Thoracic aorta (tissue), 2 donors: ENCODE measurements around the gene CNTNAP4. TPM values are rescaled to one million over a fixed set of nuclear protein-coding genes. Genes with fewer than 3 reads are reported as not detected.

Source experiments
- ATAC-seq: fragments of 150-250 bp; one replicate; pipeline ENCODE4 v1.8.0; 2017; ENCODE audit warnings: low read depth; ENCODE audit not compliant: insufficient number of reproducible peaks, low FRiP score
- DNase-seq: peaks from one replicate; pipeline ENCODE4 v3.0.0-alpha.2; 2020; ENCODE audit warnings: low spot score
- H3K27ac ChIP-seq, 2 donors: fragments of 200-600 bp; sonication (generic); 1 replicate in 1 of 2; 2 replicates in 1 of 2; pipeline ENCODE4 v1.5.1; 2016; ENCODE audit warnings: mild to moderate bottlenecking in 2 of 2, moderate library complexity in 2 of 2
- H3K27me3 ChIP-seq: fragments of 200-600 bp; sonication (generic); replicated peaks from 2 replicates; pipeline ENCODE4 v1.6.0; 2016; ENCODE audit warnings: mild to moderate bottlenecking; ENCODE audit not compliant: insufficient read depth
- H3K36me3 ChIP-seq: fragments of 200-600 bp; sonication (generic); one replicate; pipeline ENCODE4 v1.5.1; 2016
- H3K4me1 ChIP-seq, 2 donors: fragments of 200-600 bp; sonication (generic); 1 replicate in 1 of 2; 2 replicates in 1 of 2; pipeline versions ENCODE4 v1.5.1 to v1.6.0; 2016; ENCODE audit warnings: low read depth in 2 of 2, mild to moderate bottlenecking in 1 of 2; ENCODE audit not compliant: control insufficient read depth in 1 of 2
- H3K4me3 ChIP-seq: fragments of 200-600 bp; sonication (generic); 2 replicates; pipeline ENCODE4 v1.5.1; 2016; ENCODE audit warnings: mild to moderate bottlenecking
- H3K9me3 ChIP-seq: fragments of 200-600 bp; sonication (generic); 2 replicates; pipeline ENCODE4 v1.5.1; 2016
- total RNA-seq, 2 donors: library from RNA; depleted of rRNA; stranded (reverse); fragments of >200 nt; gene quantifications; one replicate each; pipeline versions ENCODE4 v1.1.0 to v1.2.3, GENCODE V29; 2016
- TF ChIP-seq, protein P1 (sequence below): fragments of 200-600 bp; sonication (generic); IDR thresholded peaks from one replicate; pipeline ENCODE4 v1.5.1; 2019; ENCODE audit warnings: antibody characterized with exemption

CNTNAP4 gene
- total RNA-seq, 2 donors from 2014 or later = not detected

DNA sequence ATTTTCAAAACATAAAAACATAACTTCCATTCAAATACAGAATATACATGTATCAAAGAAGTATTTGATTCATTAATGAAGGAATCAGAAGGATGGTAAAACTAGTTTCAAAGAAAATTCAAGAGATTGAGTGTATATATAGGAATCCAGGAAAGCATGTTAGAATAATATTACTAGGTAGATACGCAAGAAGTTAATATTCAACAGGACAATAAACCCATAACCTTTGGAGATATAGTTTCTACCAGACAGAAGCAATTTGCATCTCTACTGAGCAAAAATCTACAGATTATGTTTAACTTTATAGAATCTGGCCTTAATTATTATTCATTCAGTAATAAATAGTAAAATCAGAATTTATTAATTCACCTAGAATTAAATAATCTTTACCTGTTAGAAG lies 166.8 kb downstream of the CNTNAP4 start:
- TF ChIP-seq, protein P1, sequence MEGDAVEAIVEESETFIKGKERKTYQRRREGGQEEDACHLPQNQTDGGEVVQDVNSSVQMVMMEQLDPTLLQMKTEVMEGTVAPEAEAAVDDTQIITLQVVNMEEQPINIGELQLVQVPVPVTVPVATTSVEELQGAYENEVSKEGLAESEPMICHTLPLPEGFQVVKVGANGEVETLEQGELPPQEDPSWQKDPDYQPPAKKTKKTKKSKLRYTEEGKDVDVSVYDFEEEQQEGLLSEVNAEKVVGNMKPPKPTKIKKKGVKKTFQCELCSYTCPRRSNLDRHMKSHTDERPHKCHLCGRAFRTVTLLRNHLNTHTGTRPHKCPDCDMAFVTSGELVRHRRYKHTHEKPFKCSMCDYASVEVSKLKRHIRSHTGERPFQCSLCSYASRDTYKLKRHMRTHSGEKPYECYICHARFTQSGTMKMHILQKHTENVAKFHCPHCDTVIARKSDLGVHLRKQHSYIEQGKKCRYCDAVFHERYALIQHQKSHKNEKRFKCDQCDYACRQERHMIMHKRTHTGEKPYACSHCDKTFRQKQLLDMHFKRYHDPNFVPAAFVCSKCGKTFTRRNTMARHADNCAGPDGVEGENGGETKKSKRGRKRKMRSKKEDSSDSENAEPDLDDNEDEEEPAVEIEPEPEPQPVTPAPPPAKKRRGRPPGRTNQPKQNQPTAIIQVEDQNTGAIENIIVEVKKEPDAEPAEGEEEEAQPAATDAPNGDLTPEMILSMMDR = no peak

DNA sequence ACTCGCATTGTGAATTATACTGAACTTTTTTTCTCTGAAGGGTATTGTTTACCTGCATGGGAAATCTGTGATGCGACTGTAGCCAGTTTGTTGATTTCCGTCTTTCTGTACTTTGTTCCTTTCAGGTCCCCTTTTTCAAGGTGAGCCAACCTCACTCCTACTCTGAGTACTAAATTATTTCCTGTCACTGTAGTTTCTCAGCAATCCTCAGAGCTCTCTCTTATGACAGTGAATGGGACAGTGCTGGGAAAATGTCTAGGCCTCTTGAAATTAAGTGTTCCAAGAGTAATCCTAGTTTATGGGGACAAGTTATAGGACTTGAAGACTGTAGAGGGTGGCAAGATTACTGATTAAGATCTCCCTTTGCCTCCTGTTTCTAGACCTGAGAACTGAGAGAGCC lies 167.6 kb downstream of the CNTNAP4 start:
- TF ChIP-seq, protein P1 = no peak
- ATAC-seq (no peak), DNase-seq (no peak)
- Histone ChIP-seq H3K27me3 (no peaks in the 10 kb centered on the region), H3K27ac (no peak overlapping the region), H3K9me3 (no peaks in the 10 kb centered on the region), H3K4me1 (no peaks in the 10 kb centered on the region), H3K4me3 (no peak overlapping the region), H3K36me3 (no peaks in the 10 kb centered on the region)

More for the DNA sequence above, 166.8 kb downstream of the CNTNAP4 start:
- no peak overlapping the region for H3K4me3 ChIP-seq
- ATAC-seq = no peak
- DNase-seq = no peak
- H3K4me1 ChIP-seq = no peaks in the 10 kb centered on the region
- H3K9me3 ChIP-seq = no peaks in the 10 kb centered on the region
- H3K36me3 ChIP-seq = no peaks in the 10 kb centered on the region
- no peak overlapping the region for H3K27ac ChIP-seq
- H3K27me3 ChIP-seq = no peaks in the 10 kb centered on the region

DNA sequence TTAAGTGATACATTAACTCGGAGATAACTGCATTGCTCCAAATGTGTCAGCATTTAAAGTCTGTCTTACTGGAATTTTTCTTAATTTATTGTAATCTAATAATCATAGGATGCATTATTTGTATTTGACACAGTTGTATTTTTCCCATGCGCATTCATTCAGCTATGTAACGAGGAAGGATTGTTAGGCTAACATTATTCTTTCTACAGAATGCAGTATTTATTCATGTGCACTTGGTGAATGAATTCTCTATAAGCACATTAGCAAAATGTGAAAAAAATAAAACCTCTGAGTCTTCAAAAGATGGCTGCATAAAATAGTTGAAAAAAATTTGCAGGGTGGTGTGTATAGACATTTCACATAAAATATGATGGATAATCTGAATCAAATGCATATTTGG lies 168.6 kb downstream of the CNTNAP4 start:
- no peak overlapping the region for H3K27ac ChIP-seq
- no peak for DNase-seq
- H3K4me3 ChIP-seq = no peak overlapping the region
- H3K4me1 ChIP-seq = no peaks in the 10 kb centered on the region
- TF ChIP-seq, protein P1 = no peak
- no peaks in the 10 kb centered on the region for H3K27me3 ChIP-seq
- ATAC-seq = no peak
- H3K36me3 ChIP-seq = no peaks in the 10 kb centered on the region
- no peaks in the 10 kb centered on the region for H3K9me3 ChIP-seq

DNA sequence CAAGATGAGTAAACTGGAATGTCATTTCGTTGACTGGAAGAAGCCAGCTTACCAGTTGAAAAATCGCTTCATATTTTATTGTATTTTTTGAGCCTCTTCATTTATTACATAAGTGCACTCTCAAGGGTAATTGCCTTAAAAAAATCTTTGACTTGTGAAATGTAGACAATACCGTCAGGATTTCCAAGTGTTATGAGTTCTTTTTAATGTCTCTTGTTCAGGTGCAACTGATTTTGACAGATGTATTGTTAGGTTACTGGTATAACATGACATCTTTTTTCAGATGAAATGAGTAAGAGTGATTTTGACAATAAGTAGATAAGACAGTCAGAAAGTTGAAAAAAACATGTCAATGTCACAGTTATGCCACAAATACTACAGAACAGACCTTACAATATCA lies 169.1 kb downstream of the CNTNAP4 start:
- Histone ChIP-seq H3K27me3 (no peaks in the 10 kb centered on the region), H3K36me3 (no peaks in the 10 kb centered on the region), H3K4me3 (no peak overlapping the region), H3K4me1 (no peaks in the 10 kb centered on the region), H3K27ac (no peak overlapping the region), H3K9me3 (no peaks in the 10 kb centered on the region)
- DNase-seq (no peak), ATAC-seq (no peak)
- TF ChIP-seq, protein P1 = no peak

DNA sequence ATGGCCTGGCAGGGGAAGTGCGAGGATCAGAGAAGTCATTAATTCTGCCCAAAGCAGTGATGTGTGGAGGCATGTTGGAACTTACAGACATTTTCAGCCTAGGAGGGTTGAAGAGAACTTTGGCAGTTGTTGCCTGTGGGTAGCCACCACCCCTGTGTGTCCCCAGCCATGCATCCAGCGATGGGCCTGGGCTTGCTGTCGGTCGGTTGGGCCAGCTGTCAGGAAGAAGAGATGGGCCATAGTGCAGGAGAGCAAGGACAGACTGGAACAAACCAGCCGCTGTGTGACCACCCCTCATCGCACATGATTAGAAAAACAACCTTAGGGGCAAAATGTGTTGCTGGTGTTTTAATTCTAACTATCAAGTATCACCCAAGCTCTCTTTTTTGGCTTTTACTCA lies 173.7 kb downstream of the CNTNAP4 start:
- no peak for ATAC-seq
- no peak overlapping the region for H3K27ac ChIP-seq
- no peak overlapping the region for H3K4me3 ChIP-seq
- TF ChIP-seq, protein P1 = no peak
- no peaks in the 10 kb centered on the region for H3K4me1 ChIP-seq
- DNase-seq = no peak
- no peaks in the 10 kb centered on the region for H3K9me3 ChIP-seq
- H3K27me3 ChIP-seq = no peaks in the 10 kb centered on the region
- no peaks in the 10 kb centered on the region for H3K36me3 ChIP-seq
